GM23338 (cell line): ENCODE results near the gene RAB20. TPM values are rescaled to one million over a fixed set of nuclear protein-coding genes. Genes with fewer than 3 reads are reported as not detected.
A peak's percentile ranks its signal among the peaks of the same experiment; 100 is the strongest.

Experiments used
- ATAC-seq: fragments of 200-7000 bp; cut with Tn5 transposase; 3 replicates; pipeline ENCODE4 v1.9.1; 2020
- DNase-seq: peaks from one replicate; pipeline ENCODE4 v3.0.0-alpha.2; 2015; ENCODE audit warnings: low spot score
- H2AFZ ChIP-seq: fragments of 200-600 bp; sonication (generic); 2 replicates; pipeline ENCODE4 v1.8.0; 2016; ENCODE audit warnings: antibody characterized with exemption, mild to moderate bottlenecking, moderate library complexity
- H3F3A ChIP-seq: fragments of 200-600 bp; sonication (generic); replicated peaks from 2 replicates; pipeline ENCODE4 v1.8.0; 2017; ENCODE audit warnings: antibody characterized with exemption, mixed run types, low read depth
- H3K27ac ChIP-seq: fragments of 200-600 bp; sonication (generic); 2 replicates; pipeline ENCODE4 v1.6.1; 2016; ENCODE audit warnings: low read depth
- H3K27me3 ChIP-seq: fragments of 200-600 bp; sonication (generic); 2 replicates; pipeline ENCODE4 v1.8.0; 2016; ENCODE audit warnings: mild to moderate bottlenecking, mixed run types, moderate library complexity; ENCODE audit not compliant: insufficient read depth
- H3K36me3 ChIP-seq: fragments of 200-600 bp; sonication (generic); 2 replicates; pipeline ENCODE4 v1.8.0; 2016; ENCODE audit warnings: mild to moderate bottlenecking; ENCODE audit not compliant: insufficient read depth
- H3K4me1 ChIP-seq: fragments of 200-600 bp; sonication (generic); 2 replicates; pipeline ENCODE4 v1.8.0; 2016; ENCODE audit warnings: mild to moderate bottlenecking, moderate library complexity; ENCODE audit not compliant: insufficient read depth
- H3K4me2 ChIP-seq: fragments of 200-600 bp; sonication (generic); 2 replicates; pipeline ENCODE4 v1.7.1; 2017; ENCODE audit warnings: mixed run types
- H3K4me3 ChIP-seq: fragments of 200-600 bp; sonication (generic); 2 replicates; pipeline ENCODE4 v1.6.1; 2016; ENCODE audit warnings: mixed run types
- H3K79me2 ChIP-seq: fragments of 200-600 bp; sonication (generic); replicated peaks from 2 replicates; pipeline ENCODE4 v1.8.0; 2017; ENCODE audit warnings: mild to moderate bottlenecking; ENCODE audit not compliant: insufficient read depth
- H3K9me2 ChIP-seq: fragments of 200-600 bp; sonication (generic); 2 replicates; pipeline ENCODE4 v1.8.0; 2017; ENCODE audit not compliant: insufficient read depth
- H4K20me1 ChIP-seq: fragments of 200-600 bp; sonication (generic); replicated peaks from 2 replicates; pipeline ENCODE4 v1.8.0; 2017; ENCODE audit warnings: mild to moderate bottlenecking; ENCODE audit not compliant: insufficient read depth
- H3K27ac Mint-ChIP-seq: 2 replicates; pipeline ENCODE4 v1.8.0; 2020; ENCODE audit warnings: inconsistent platforms, mild to moderate bottlenecking, moderate library complexity, mixed read lengths
- H3K27me3 Mint-ChIP-seq: 3 replicates; pipeline ENCODE4 v1.8.0; 2022; ENCODE audit warnings: low read depth, mild to moderate bottlenecking, moderate library complexity, mixed read lengths, inconsistent platforms; ENCODE audit not compliant: insufficient read depth, poor library complexity
- H3K36me3 Mint-ChIP-seq: 3 replicates; pipeline ENCODE4 v1.8.0; 2021; ENCODE audit warnings: low read depth, mild to moderate bottlenecking, inconsistent platforms, moderate library complexity, mixed read lengths
- H3K4me1 Mint-ChIP-seq: 3 replicates; pipeline ENCODE4 v1.8.0; 2020; ENCODE audit warnings: mild to moderate bottlenecking, inconsistent platforms, mixed read lengths
- H3K4me3 Mint-ChIP-seq: 3 replicates; pipeline ENCODE4 v1.8.0; 2021; ENCODE audit warnings: moderate library complexity, mild to moderate bottlenecking, inconsistent platforms, mixed read lengths
- H3K9me3 Mint-ChIP-seq: 3 replicates; pipeline ENCODE4 v1.8.0; 2020; ENCODE audit warnings: moderate library complexity, mild to moderate bottlenecking, inconsistent platforms, mixed read lengths
- CREB1 ChIP-seq: fragments of 250-450 bp; sonication (Bioruptor Pico); IDR thresholded peaks from 2 replicates; pipeline ENCODE4 v1.5.0; 2020; ENCODE audit warnings: low read depth, mild to moderate bottlenecking, moderate library complexity
- EZH2 ChIP-seq: fragments of 200-600 bp; sonication (generic); IDR thresholded peaks from one replicate; pipeline ENCODE4 v1.8.0; 2017; ENCODE audit warnings: antibody characterized with exemption, mild to moderate bottlenecking, low read depth; ENCODE audit not compliant: unreplicated experiment
- JUNB ChIP-seq: IDR thresholded peaks from one replicate; pipeline ENCODE4 v1.6.1; 2016; ENCODE audit warnings: antibody characterized with exemption; ENCODE audit not compliant: unreplicated experiment
- REST ChIP-seq: IDR thresholded peaks from one replicate; pipeline ENCODE4 v1.6.1; 2018; ENCODE audit warnings: antibody characterized with exemption; ENCODE audit not compliant: unreplicated experiment
- STAT1 ChIP-seq: IDR thresholded peaks from one replicate; pipeline ENCODE4 v1.6.1; 2016; ENCODE audit warnings: antibody characterized with exemption; ENCODE audit not compliant: unreplicated experiment
- ZNF114 ChIP-seq: fragments of 250-450 bp; sonication (Bioruptor Pico); IDR thresholded peaks from 2 replicates; pipeline ENCODE4 v1.5.0; 2020; ENCODE audit warnings: mild to moderate bottlenecking, moderate library complexity
- ZNF331 ChIP-seq: fragments of 250-450 bp; sonication (Bioruptor Pico); IDR thresholded peaks from 2 replicates; pipeline ENCODE4 v1.5.0; 2020; ENCODE audit warnings: low read depth, mild to moderate bottlenecking, moderate library complexity
- polyA plus RNA-seq: library from polyadenylated mRNA; unstranded; fragments of >200 nt; fragmentation: Nextera tagmentation; extraction: Ambion mirVana; gene quantifications from 2 replicates; pipeline ENCODE4 v1.2.1, GENCODE V29; 2016
- total RNA-seq: library from RNA; depleted of rRNA; stranded (reverse); fragments of >200 nt; shearing (Covaris generic); gene quantifications from 2 replicates; pipeline ENCODE4 v1.2.3, GENCODE V29; 2014
- TF ChIP-seq, protein P1 (sequence below), 2 experiments: fragments of 200-600 bp in 1 of 2; sonication (generic) in 1 of 2; conservative IDR thresholded peaks; 2 replicates each; pipeline versions ENCODE4 v1.5.1 to v1.6.1; 2016 to 2017; ENCODE audit warnings: antibody characterized with exemption in 2 of 2, low read depth in 2 of 2, mild to moderate bottlenecking in 2 of 2, moderate library complexity in 1 of 2

Gene RAB20
- total and polyA plus RNA-seq, 2 experiments from 2014 or later: 12.3 to 26.6 TPM

DNA sequence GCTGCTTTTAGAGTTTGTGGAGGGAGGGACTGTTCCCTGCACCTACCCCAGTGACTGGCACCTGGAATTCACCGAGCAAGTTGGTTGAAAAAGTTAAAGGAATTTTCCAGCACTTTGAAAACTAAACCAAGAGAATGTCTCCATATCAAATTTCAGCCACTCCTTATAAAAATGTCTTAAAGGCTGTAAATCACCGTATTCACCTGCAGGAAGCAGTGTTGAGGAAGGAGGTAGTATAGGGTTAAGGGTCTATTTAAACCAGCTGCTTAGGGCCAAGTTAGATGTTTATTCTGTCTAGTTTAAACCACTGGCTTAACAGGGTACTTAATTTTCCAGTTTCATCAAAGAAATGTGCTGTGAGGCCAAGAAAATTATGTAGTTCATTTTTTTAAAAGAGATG is 3.8 kb upstream of the RAB20 start:
- H3K4me3 ChIP-seq: no peak overlapping the region
- Mint-ChIP-seq H3K27me3 (peaks cover 29% of the 10 kb centered on the region), H3K4me3 (no peak overlapping the region), H3K36me3 (no peaks in the 10 kb centered on the region; the same call in 2 of the 3 replicates), H3K27ac (no peak overlapping the region), H3K9me3 (no peaks in the 10 kb centered on the region; the same call in 2 of the 3 replicates), H3K4me1 (peaks cover 40% of the 10 kb centered on the region)
- H3K27ac ChIP-seq: no peak overlapping the region
- peaks cover 6% of the 10 kb centered on the region for H3K79me2 ChIP-seq
- no peaks in the 10 kb centered on the region for H3K9me2 ChIP-seq
- peak; percentile 74 for DNase-seq
- H3K4me2 ChIP-seq: 0 out of 2 replicates have a peak overlapping the region, but pooled peaks have one; percentile 0
- no peaks in the 10 kb centered on the region for H3K36me3 ChIP-seq
- H3K27me3 ChIP-seq: no peaks in the 10 kb centered on the region
- peaks cover 18% of the 10 kb centered on the region; the same call in 1 of the 2 replicates for H3F3A ChIP-seq
- H2AFZ ChIP-seq: no peak overlapping the region
- H4K20me1 ChIP-seq: no peaks in the 10 kb centered on the region
- TF ChIP-seq EZH2: no peak
- TF ChIP-seq, protein P1, sequence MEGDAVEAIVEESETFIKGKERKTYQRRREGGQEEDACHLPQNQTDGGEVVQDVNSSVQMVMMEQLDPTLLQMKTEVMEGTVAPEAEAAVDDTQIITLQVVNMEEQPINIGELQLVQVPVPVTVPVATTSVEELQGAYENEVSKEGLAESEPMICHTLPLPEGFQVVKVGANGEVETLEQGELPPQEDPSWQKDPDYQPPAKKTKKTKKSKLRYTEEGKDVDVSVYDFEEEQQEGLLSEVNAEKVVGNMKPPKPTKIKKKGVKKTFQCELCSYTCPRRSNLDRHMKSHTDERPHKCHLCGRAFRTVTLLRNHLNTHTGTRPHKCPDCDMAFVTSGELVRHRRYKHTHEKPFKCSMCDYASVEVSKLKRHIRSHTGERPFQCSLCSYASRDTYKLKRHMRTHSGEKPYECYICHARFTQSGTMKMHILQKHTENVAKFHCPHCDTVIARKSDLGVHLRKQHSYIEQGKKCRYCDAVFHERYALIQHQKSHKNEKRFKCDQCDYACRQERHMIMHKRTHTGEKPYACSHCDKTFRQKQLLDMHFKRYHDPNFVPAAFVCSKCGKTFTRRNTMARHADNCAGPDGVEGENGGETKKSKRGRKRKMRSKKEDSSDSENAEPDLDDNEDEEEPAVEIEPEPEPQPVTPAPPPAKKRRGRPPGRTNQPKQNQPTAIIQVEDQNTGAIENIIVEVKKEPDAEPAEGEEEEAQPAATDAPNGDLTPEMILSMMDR (conservative IDR thresholded peaks at IDR 0.05; ENCODE audit: low read depth in 2 of 2): peak; percentile 41 to 58
- ATAC-seq: no peak
- H3K4me1 ChIP-seq: peaks cover 14% of the 10 kb centered on the region

GRCh38 chr13:110564472-110564985 is 3.0 kb upstream of the RAB20 start:
- no peaks in the 10 kb centered on the region for H3K9me2 ChIP-seq
- Mint-ChIP-seq H3K36me3 (no peaks in the 10 kb centered on the region; the same call in 2 of the 3 replicates), H3K27me3 (peaks cover 34% of the 10 kb centered on the region), H3K4me1 (peaks cover 44% of the 10 kb centered on the region), H3K9me3 (no peaks in the 10 kb centered on the region; the same call in 2 of the 3 replicates), H3K4me3 (no peak overlapping the region), H3K27ac (no peak overlapping the region)
- no peaks in the 10 kb centered on the region for H3K27me3 ChIP-seq
- peaks cover 22% of the 10 kb centered on the region; the same call in 1 of the 2 replicates for H3F3A ChIP-seq
- no peaks in the 10 kb centered on the region for H3K36me3 ChIP-seq
- H3K79me2 ChIP-seq: peaks cover 14% of the 10 kb centered on the region
- ATAC-seq (no peak), DNase-seq (no peak)
- peak overlapping the region; percentile 4; the same call in 1 of the 2 replicates for H3K27ac ChIP-seq
- peaks cover 22% of the 10 kb centered on the region for H3K4me1 ChIP-seq
- H3K4me3 ChIP-seq: no peak overlapping the region
- no peaks in the 10 kb centered on the region for H4K20me1 ChIP-seq
- no peak overlapping the region for H2AFZ ChIP-seq
- H3K4me2 ChIP-seq: peak overlapping the region; percentile 0; the same call in 1 of the 2 replicates
- TF ChIP-seq REST (no peak), ZNF331 (CRISPR knock-in tag) (no peak), STAT1 (no peak), CREB1 (CRISPR knock-in tag) (no peak), ZNF114 (no peak), JUNB (no peak)
- TF ChIP-seq, protein P1 (conservative IDR thresholded peaks at IDR 0.05; ENCODE audit: low read depth in 2 of 2): no peak
